SHP77 treated with DMSO at 0.1 percent for 48 hours (cell line): ENCODE results near the gene ARHGAP15.

Experiments
- DNase-seq: peaks from one replicate; lab custom pipeline; 2025; lab: John Stamatoyannopoulos, UW

The ARHGAP15 gene

GRCh38 chr2:143633419-143633818 is 504.2 kb downstream of the ARHGAP15 start:
- no peak for DNase-seq

DNA sequence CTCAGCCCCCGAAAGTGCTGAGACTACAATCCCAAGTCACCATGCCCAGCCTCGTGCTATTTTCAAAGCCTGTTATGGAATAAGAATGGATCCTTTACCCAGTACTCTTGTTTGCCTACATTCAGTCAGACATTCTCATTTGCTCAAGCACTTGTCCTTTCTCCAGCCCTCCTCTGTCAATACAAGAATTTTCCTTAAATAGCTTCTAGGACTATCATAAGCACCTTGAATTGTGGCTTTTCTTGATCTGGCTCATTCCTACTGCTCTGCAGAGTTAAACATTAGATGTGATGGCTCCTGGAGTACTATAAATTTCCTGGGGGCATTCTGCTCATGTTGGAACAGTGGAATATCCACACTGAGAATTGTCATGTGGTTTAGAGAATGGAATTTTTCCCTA is 506.1 kb downstream of the ARHGAP15 start:
- DNase-seq, result no peak

DNA sequence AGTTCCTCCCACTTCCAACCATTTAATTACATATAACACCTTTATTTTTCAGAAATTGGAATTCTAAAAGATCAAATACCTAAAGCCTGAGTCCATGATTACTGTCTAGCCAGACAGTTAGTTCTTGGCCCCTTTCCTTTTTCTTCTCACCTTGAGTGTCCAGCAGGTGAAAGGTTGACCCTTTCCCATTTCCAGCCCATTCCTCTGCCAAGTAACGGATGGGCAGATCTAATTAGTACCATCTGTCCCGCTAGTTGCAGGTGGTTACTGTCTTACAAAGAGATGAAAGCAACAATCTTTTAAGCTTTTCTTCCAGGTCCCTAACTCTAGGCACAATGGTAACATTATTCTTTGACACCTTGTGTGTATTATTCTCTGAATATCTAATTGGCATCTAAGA is 506.7 kb downstream of the ARHGAP15 start:
- no peak for DNase-seq

DNA sequence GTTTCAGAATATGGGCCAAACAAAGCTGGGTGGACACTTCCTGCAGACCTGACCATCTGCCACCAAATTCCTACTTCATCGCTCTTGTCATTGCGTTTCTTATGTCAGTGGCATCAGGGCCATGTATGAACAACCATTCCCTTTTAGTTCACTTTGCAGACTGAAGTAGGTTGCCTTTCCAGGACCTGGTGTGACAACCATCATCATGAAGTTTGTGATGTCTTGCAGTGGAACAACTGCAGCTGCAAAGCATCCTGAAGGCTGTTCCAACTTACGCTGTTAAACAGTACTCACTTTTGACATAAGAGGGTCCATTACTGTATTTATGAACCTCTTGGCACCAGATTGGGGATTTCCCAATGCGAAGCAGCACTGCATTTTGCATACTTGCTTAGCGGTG is 511.6 kb downstream of the ARHGAP15 start:
- DNase-seq, result peak; percentile 31

DNA sequence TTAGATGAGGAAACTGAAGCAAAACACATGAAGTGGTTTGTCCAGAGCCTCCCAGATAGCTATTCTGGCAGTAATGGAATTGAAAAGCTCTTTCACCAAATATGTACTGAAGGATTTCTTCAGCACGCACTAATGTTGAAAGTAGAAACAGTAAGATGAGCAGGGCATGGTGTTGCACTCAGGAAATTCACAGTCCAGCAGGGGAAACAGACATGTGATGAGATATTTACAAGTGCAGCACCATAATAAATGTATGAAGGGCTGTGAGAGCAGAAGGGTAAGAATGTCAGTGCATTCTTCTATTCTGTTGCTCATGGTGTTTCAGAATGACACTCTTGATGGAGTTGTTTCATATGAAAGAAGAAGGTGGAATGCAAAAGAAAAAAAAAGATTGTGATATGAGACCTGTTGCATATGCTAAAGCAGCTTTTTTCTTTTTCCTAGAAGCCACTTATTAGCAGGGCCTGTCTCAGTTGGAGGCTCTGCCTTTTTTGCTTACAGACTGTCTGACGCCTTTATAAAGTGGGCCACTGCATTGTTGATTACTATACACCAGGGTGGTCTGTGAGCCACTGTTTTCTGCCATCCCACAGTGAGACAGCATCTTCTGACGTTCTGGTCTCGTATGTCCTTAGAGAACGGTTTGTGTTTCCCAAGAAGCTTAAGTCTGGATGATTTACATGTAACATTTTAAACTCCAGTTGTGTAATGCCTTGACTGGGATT is 516.9 kb downstream of the ARHGAP15 start:
- no peak for DNase-seq

DNA sequence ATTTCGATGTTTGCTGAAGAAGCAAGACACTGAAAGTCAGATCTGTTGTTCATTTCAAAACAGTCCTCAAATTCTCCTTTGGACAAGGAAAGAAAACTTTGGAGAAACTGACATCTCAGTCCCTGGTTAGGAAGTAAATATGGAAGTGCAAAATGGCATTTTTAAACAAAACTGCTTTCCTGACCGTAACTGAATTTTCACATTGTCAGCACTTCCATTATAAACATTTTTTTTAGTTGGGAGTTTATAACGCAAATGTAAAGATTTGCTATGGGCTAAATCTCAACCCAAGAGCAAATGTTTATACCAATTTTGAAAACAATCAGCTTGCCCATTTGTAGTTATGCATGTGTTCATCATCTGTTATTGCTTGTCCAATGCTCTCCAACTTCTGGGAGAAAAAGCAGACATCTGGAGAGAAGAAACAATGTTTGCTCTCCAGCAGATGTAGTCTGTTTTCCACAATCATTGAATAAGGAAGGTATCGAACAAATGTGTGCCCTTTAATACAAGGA is 520.1 kb downstream of the ARHGAP15 start:
- no peak for DNase-seq

- no peak for DNase-seq
Observed at GRCh38 chr2:143652692-143653091, 523.5 kb downstream of the ARHGAP15 start.

GRCh38 chr2:143668234-143668633 is 539.0 kb downstream of the ARHGAP15 start:
- no peak for DNase-seq

DNA sequence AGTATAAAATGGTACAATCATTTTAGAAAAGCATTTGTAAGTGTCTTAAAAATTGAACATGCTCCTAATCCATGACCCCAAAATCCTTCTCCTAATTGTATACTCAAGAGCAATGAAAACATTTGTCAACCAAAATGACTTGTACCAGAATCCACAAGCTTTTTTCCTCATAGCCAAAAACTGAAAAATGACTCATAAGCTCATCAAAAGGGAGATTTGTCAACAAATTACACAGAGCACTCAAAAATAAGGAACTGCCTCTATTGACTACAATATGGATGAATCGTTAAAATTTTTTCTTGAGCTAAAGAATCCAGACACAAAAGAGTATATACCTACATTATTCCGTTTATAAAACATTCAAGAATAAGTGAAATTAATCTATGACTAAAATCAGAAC is 544.8 kb downstream of the ARHGAP15 start:
- no peak for DNase-seq

GRCh38 chr2:143675021-143675420 is 545.8 kb downstream of the ARHGAP15 start:
- no peak for DNase-seq

DNA sequence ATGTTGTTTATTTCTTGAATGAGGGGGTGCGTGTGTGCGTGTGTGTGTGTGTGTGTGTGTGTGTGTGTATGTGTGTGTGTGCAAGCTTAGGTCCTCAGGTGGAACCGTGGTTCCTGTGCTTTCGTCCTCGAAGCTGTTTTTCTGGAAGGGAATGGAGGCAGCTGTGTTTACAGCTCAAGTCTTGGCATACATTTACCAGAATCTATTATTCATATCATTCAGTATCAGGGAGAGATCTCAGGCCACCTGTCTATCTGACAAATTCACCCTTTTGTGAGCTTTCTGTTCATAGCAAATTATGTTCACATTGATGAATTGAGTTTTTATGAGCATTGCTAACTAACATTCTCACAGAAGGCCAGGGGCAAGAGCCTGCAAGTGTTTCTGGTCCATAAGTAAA is 550.4 kb downstream of the ARHGAP15 start:
- DNase-seq, result peak; percentile 56

DNA sequence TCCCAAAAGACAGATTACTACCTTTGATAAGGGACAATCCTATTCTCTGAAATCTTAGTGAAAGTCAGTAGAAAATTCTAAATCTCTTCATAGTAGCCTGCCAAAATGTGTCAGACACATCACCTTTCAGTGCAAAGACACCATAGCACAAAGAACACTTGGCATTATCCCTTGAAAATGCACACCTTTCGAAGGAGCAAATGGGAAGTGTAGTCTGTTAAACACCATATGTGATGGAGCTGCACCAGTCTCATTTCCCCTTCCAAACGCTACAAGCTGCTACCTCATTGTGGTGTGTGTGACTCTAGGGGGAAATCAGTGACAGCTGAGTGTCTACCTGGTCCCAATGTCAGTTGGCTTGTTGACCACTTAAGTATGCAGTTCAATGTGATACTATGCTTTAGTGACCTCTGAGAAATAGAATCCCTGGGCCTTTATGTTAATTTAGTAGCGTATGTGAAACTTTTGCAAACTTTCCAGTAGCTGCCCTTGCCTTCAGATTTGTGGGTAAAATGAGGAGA is 551.7 kb downstream of the ARHGAP15 start:
- no peak for DNase-seq

GRCh38 chr2:143682436-143683055 is 553.3 kb downstream of the ARHGAP15 start:
- DNase-seq, result no peak

DNA sequence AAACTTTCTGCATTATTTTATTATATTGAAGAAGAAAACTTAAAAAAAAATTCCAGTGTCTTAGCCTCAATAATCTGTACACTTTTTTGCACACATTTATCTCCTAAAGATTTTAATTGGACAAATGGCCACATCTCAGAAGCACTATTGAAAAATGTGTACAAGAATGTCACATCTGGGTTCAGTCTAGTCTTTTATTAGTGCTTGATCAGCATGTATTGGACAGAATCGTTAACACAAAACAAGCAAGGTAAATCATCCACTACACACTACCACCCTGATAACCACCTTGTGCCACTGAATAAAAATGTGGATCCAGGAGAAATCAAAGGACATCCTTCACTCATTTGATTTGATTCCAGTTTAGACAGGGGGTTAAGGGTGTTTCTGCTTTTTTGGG is 554.8 kb downstream of the ARHGAP15 start:
- no peak for DNase-seq

DNA sequence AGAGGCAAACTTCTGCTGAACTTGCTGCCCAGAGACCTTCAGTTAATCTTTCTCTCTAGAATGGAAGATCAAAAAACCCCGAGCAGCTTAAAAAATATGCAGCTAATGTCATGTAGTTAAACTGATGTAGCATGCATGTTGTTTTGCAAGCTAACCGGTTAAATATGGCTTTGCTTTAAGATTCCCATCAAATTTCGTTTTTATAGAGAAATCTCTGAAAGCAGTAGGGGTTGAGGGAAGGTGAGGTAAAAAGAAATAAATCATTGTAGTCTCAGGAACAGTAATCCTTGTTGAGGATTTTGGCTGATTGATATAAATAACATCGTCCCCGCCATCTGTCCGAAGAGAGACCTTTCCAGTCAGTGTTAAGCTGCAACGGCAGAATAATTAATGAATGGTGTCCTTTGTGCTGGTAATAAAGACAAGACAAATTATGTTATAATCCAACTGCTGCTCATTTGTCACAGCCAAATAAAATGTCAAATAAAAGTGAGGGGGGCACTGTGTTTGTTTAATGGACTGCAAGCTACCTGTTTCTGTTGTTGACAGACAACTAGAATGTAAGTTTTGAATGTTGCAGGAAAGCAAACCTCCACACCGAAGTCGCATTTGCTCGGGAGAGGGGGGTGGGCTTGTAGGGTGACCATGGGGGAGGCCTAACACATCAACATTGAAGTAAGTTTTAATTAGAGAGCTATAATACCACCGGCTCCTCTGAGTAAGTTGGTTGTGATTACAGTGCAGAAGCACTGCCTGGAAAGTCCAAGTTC is 555.5 kb downstream of the ARHGAP15 start:
- no peak for DNase-seq

DNA sequence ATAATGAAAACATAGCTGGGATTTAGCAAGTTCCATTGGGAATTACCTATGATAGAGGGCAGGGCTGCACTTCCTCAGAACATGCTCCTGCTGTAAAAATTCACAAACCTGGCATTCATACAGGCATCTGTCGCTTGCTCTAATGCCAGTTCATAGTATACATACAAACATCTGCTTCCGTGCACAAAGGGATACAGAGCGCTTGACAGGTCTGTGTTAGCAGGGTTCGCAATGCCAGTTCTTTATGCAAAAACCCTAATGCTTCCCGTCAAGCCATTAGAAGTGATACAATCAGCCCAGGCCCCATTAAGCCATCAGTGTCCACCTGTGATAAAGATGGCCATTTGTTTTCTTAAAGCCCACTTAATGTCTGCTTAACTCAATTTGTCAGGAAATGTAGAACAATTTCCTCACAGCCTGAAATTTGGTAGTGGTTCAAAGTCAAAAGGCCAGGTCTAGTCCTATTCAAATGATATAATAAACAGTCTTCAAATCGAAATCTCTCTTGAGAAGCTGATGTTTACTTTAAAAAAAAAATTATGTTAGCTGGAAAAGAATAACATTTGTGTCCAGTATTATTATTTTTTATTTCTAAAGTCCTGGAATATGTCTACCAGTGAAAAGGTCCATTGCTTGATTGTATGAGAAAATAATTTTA is 556.3 kb downstream of the ARHGAP15 start:
- DNase-seq, result peak; percentile 42

DNA sequence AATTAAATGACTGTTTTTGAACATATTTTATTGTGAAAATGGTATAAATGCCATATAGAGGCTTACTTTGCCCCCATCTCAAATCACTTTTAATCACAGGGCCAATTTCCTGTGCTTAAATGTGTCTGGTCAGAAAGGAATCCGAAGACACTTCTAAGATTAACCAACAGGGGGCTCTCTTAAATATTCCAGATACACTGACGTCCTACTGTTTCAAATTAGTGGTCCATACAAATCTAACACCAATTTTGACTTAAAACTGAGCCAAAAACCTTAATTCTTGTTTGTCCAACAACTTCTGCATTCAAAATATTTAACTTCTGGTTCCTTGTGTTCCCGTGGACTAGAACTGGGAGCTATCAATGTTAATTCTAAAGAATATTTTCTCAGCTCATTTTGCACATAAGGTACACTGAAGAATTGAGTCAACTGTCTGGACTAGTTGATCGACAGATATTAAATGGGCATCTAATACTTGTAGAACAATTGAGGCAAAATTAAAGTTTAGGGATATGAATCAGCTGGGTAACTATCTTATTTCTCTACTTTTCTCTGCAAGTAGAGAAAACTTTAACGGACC is 557.5 kb downstream of the ARHGAP15 start:
- no peak for DNase-seq

- no peak for DNase-seq
Observed at GRCh38 chr2:143688248-143688647, 559.0 kb downstream of the ARHGAP15 start.

DNA sequence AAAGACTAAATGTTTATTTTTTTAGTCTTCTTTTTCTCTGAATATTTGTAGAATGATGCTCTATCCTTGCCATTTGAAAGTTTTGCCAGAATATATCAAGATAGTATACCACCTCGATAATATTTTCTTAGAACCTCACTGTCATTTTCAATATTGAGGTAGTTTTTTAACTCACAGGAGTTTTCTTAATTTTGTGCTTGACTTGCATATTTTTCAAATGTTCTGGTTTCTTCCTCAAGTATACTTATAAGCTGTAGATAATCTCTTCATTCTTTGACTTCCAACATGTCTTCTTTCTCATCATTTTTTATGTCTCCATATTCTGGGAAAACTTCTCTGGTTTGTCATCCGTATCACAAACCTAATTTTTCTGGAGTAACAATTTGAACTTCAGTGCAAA is 559.6 kb downstream of the ARHGAP15 start:
- DNase-seq, result no peak

DNA sequence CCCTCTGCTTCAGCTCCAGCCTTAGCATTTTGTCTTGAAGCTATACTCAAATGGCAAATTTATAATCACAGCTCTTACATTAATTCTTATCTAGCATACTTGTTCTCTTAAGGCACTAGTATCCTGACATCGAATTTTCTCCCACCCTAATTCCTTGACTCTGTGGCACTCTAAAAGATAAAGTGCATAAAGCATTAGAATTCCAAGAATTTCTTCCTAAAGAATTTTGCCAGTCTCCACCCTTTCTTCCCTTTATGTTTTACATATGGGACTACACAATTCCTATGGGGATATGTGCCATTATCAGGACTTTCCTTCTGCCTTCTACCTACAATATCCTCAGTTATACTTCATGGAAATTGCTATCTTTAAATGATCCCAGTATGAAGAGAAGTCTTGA is 560.3 kb downstream of the ARHGAP15 start:
- DNase-seq, result no peak

- DNase-seq, result no peak
Observed at GRCh38 chr2:143690235-143690634, 561.0 kb downstream of the ARHGAP15 start.

- DNase-seq, result no peak
Observed at GRCh38 chr2:143691121-143691520, 561.9 kb downstream of the ARHGAP15 start.
